Tongue (tissue), 2 donors: ENCODE results near the gene BRINP1. TPM values are rescaled to one million over a fixed set of nuclear protein-coding genes. Genes with fewer than 3 reads are reported as not detected.

Experiments used
- DNase-seq: peaks from one replicate; pipeline ENCODE4 v3.0.0-alpha.2; 2015
- total RNA-seq: library from RNA; depleted of rRNA; stranded (reverse); fragments of >200 nt; gene quantifications from one replicate; pipeline ENCODE4 v1.2.3, GENCODE V29; 2014

The BRINP1 gene
- total RNA-seq, 1 donor from 2014 or later = 0.31 TPM

DNA sequence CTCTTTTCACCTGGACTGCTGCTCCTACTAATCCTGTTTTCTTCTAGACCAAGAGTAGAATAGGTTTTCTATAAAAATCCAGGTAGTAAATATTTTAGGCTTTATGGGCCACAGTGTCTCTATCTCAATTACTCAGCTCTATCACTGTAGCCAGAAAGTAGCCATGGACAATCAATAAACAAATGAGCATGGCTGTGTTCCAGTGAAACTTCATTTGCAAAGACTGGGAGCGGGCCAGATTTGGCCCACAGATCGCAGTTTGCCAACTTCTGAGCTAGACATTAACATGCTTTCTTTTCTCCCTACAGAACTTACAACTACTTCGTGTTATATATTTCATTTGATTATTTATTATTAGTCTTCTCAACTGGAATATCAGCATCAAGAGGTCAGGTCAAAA is 30.2 kb downstream of the BRINP1 start:
- peak; percentile 15 for DNase-seq

DNA sequence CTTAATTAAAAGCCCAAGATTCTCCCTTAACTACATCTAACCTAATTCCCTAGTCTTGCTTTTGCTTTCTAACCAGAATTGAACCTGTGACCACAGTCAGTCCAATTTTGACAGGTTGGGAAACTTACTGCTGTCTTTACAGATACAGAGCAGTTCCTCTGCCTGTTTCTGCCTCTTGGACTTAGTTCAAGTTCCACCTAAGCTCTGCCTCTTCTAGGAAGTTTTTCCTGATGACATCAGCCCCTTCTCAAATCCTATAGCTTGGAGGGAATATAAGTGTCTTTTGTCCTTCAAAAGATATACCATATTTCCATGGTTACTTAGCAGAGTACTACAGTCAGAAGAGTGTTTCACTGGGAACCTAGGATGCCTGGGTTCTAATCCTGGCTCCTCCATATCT is 31.7 kb downstream of the BRINP1 start:
- peak; percentile 43 for DNase-seq

DNA sequence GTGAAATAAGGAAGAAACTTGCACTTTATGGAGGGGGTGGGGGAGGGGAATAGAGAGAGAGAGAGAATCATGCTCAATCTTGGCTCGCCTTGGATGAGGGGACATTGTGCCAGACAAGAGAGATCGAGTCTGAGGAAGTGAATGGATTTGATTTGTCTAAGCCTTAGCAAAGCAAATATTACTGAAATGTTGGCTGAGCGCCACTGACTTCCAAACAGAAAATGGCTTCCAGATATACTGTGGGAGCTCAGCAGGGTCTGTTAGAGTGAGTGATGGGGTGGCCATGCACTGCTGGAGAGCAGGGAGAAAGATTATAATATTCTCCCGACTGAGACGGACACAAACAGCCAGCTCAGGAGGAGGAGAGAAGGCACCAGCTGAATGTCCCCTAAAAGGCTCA is 34.5 kb downstream of the BRINP1 start:
- peak; percentile 32 for DNase-seq

DNA sequence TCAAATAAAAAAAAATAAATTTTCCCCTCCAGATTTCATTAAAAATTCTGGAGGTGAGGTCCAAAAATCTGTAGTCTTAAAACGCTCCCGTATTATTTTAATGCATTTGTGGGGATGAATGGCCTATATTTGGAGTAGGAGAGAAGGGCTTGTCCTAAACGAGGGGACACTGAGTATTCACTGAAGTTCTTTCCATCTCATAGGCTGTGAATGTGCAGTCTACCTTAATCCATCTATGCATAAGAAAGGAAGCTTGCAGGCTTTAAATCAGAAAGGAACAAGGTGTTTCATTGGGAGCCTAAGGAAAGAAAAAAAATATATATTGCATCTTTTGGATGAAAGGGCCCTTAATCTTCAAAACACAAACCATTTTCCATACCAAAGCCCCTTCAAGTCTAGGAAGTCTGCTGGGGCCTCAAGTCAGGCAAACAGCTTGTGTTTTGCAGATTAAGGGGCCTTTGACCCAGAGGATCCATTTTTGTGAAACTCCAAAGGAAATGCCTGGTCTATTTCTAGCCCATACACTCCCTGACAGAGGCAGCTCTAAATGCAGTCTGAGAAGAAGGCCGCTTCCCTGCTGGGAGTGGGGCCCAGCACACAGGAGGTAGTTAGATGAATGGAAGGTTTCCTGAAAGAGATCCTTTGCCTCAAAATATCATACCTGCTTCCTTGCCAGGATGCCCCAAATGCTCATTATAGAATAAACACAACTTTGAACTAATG is 35.6 kb downstream of the BRINP1 start:
- DNase-seq = no peak

DNA sequence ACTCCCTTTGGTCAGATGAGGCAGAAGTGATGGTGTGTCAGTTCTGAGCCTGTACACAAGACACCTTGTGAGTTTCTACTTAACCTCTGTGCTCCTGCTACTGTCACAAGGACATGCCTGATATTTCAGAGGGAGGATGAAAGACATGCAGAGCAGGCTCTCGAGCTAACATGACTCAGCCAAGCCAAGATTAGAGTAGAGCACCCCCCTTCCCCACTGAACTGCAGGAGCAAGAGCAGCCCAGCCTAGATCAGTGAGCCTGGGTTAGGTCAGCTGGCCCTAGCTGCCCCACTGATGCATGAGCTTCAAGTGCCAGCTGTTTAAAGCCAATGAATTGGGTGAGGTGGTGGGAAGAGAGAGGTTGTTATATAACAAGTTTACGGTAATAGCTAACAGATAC is 36.7 kb downstream of the BRINP1 start:
- no peak for DNase-seq

DNA sequence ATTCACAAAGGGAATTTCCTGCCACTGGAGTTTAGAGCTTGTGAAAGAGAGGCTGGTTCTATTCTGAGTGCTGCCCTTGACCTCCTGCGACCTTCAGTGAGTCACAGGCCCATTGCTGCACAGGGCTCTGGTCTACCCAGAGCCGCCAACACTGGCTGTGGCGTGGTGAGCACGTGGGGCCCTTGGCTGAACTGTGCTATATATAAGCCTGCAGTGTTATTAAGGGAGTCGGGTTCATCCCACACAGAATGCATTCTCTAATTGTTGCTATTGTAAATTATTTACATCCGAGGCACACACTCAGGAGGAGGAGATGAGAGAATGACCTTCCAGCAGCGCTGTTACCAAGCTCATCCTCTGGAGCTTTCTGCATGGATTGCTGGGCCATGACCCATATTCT is 47.1 kb downstream of the BRINP1 start:
- DNase-seq = no peak

DNA sequence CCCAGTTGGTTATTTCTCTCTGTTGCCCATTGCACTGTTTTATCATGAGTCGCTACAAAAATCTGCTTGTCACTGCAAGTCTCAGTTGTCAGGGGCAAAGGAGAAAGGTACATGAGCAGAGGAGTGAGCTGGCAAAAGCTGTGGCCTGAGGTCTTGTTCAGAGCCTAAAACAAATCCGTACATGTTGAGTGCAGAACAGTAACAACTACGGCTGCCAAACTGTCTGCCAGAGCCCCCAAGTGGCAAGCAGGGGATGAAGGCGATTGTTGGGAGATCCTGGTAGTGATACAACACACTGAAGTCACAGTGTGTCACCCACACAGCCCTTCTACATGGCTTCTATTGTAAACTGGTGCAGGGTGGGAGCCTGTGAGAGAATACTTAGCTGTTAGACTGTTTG is 50.9 kb downstream of the BRINP1 start:
- DNase-seq = no peak

DNA sequence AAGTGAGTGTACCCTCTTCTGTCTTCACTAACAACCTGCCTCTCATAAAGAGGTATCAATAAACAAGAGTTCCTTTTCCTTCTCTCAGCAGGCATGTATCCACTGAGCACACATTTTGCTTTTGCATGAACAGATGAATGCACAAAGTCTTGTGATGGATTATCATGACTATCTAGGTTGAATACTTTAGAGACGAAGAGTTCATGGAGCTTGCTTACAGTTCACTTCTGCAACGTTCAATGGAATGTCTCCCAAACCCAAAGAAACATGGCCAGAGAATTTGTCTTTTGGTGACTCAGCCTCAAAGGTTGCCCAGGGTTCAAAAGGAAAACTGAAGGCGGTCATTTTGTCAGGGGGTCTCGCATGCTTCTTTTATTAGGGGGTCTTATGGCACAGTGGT is 55.4 kb downstream of the BRINP1 start:
- DNase-seq = no peak

DNA sequence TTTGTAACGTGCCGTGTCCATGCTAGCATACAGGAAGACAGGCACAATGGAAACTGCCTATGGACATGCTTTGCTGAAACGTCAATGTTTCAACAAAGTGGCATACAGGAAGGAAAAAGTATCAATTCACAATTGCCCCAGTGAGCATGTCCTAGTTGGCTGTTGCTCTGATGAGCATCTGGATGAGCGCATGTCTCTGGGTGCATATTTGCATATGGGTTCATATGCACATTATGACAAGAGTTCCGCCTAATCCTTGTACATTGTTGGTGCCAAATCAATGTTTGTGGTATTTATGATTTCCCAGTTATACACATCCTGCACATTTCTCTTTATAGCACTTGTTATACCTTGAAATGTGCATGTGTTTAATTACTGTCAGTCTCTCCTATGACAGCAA is 58.5 kb downstream of the BRINP1 start:
- DNase-seq = no peak

DNA sequence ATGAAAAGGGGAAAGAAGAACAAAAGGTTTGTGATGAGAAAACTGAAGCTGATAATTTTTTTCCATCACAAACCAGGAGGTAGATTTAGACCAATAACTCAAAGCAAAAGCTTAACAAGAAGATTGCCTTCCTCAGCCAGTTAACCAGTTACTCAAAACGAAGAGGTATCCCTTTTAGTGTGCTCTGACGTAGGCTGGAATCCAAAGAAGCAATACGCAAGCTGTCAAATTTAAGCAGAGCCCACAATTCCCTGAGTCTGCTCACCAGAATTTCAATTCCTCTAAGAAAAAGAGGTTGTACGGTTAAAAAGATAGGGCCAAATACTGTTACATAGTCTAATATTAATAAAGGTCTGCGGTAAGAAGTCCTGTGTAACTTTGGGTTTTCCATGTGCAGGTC is 61.8 kb downstream of the BRINP1 start:
- no peak for DNase-seq

DNA sequence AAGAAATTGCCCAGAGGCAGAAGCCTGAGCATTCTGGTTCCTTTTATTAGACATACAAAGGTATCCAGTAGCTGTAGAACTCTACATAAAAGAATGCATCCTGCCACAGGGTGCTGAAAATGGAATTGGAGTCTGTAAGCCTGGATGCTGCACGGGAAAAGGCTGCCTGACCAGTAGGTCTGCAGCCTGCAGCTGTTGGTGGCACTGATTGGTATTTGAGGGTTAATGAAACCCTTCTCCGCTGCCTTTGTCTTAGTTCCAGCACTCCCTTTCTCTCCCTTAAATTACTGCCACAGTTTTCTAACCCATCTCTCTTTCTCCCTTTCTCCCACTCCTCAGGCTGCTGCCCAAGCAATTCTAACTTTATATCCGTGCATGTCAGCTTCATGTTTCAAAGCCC is 64.7 kb downstream of the BRINP1 start:
- DNase-seq = no peak

DNA sequence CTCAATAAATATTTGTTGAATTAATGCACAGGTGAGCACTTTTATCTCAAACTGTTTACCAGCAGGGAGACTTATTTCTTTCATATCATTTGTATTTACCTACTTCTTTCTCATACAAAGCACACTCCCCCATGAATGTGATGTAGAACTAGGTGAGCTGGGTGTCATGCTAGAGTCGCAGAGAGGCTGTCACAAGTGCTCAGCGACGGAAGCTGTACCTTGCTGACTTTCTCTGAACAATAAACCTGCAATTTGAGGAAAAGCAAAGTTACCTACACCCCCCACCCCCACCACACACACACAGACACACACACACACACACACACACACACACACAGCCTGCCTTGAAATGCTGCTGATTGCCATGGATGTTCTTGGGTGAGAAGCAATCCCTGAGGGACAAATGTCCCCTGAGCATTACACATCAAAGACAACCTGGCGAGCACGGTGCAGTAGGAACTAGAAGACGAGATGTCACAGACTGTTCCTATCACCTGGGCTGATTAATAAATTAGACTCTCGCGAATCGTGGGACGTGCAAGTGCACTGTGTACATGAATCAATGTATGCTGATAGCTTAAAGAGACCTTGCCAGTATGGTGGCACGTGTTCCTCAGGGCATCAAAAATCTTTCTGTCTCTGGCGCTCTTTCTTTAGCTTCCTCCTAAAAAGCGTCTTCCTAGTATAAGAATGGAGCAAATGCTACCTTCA is 66.1 kb downstream of the BRINP1 start:
- no peak for DNase-seq

DNA sequence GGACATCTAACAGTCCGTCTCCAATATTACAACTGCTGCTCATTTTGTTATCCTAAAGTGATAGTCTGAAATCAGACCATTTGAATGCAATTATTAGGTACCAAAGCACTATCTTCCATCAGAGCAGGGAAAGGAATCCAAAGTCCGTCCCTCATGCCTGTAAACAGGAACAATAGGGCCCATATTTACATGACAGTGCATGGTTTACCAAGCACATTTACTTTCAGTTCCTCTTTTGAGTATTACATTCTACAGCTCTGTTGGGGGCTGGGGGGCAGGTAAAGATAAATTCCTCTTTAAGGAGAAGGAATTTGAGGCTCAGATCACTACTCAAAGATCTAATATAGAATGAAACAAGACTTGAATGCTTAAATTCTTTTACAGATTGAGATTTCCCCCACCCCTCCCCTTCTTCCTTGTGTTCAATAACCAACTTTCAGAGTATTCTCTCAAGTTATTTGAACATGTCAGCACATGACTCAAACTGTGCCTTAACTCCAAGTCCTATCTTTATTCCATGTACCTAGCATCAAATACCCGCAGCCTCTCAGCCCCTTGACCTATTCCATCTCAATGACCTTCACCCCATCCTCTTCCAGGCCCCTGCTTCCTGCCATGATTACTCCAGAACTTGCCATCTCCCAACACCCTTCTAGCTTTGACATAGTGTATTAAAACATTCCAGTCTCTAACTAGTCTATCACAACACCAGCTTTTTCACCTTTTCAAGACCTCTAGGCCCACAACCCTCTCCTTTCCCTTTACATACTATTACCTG is 71.0 kb downstream of the BRINP1 start:
- DNase-seq = no peak

DNA sequence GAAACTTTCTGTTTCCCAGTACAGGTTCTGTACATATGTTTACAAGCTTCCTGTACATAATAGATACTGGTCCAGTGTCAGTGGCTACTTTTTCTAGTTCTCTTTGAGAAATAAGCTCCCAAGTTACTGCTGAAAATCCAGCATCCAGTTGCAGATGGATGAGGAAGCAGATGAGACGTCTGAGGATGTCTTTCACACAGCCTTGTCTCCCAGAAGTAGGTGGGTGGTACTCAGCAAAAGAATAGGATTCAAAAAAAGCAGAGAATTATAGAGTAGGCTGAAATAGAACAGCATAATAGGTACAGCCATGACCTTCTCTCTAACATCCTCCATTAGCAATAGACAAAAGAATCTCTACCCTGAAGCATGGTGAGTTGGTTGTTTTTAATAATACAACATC is 77.7 kb downstream of the BRINP1 start:
- DNase-seq = no peak

DNA sequence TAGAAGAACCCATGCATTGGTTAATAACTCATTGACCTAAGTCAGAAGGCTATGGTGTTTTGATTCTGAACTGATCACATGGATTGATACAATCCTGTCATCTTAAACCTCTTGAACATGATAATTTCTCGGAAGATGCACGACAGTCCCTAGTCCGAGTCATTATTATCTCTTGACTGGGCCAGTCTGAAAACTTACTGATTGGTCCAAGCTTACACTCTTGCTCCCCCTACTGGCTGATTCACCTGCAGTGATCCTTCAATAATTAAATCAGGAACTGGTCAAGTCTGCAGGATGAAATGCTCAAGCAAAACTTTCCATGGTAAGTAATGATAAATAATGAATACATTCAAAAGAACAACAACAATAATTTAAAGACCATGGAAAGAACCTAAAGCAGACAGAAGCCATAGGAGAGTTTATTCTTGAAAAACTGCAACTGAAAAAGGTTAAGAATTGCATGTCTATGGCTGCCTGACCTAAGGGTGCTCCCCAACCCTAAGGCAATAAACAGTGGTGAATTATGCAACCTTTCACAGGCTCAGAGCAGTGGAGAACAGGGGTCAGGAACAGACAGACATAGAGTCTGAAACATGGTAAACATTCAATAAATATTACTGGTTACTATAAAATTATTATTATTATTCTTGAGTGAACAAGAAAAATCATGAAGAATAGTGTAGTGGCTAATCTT is 79.3 kb downstream of the BRINP1 start:
- DNase-seq = peak; percentile 81

DNA sequence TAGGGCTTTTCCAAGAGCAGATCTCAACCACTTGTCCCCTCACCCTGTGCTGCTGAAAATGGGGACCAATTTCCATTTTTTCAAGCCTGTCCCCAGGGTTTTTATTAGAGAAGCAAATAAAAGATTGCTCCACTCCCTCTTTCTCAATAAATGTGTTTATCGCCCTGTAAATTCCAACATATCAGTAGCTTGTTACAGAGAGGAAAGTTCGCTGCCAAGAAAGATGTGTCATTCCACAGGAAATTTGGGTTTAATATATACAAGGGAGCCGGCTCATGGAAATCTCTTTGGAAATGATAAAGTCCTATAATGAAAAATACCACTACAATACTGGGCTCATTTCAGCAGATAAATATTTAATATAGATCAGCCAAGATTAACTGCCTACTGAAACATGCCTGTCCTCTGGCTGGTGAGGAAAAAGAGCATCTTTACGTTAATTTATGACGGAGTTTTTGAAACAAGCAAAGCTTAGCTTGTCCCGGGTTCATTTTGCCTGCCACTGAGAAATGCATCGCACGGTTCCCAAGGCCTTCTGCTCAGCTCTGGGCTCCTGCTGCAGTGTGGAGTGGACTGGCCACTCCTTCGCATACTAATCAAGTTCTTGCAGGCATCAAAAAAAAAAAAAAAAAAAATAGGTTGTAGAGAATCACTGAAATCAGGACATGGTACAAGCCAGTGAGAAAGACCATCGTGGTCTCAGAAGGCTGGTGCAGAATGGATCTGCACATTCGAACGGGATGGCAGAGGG is 84.5 kb downstream of the BRINP1 start:
- no peak for DNase-seq

DNA sequence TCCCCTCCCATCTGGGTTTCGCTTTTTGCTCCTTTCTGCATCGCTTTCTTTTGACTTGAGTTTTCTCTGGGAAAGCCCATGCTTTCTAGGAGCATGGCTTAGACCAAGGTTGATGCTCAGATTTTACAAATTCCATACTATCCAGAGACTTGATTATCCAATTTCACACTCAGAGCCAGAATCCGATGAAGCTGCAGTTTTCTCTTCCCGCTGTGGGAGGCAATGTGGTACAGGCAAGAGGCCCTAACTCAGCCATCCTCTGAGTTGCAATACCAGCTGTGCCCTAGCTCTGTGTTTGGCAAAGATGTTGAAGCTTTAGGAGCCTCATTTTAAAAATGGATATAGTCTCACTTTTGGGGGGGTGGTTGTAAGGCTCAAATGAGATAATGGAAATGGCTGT is 85.1 kb downstream of the BRINP1 start:
- DNase-seq = peak; percentile 56

DNA sequence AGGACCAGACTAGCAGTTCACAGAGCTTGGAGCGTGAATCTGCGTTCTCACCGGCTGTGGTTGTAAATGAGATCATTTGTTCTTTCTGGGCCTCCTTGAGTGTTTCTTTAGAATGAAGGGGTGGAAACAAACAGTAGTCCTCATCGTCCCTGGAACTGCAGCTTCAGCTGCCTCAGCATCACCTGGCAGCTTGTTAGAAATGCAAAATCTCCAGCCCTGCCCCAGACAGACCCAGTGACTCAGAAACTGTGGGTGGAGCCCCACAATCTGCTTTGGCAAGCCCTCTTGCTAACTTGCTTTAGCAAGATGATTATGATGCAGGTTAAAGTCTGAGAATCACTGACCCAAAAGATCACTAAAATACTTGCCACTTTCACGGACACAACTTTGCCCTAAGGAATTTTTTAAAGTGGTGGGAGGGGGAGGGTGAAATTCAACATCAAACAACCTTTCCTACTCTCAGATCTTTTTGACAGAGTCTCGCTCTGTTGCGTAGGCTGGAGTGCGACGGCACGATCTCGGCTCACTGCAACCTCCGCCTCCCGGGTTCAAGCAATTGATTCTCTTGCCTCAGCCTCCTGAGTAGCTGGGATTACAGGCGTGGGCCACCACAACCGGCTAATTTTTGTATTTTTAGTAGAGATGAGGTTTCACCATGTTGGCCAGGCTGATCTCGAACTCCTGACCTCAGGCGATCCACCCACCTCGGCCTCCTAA is 86.0 kb downstream of the BRINP1 start:
- no peak for DNase-seq

DNA sequence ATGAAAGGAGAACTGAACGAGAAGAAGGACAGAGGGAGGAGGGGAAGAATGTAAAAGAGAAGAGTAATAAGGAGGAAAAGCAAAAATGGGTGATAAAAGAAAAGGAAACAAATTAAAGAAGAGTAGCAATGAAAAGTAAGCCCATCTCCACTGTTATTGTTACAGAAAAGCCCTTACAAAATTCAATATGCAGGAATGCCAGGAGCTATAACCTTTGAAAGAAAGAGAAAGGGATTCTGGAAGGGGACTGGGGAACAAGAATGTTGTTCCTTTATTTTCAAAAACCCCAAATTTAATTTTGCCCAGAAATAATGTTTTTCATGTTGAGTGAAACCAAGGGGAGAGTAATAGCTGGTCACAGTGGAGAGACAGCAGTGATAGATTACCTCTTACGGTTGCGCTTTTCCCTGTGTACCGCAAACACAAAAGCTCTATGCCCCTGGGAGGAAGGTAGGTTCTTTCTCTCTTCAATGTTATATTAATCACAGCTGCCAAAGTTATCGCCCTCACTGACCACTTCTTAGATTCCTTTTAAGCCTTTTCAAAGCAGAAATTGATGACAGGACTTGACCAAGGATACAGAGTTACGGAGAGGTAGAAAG is 86.7 kb downstream of the BRINP1 start:
- DNase-seq = no peak

DNA sequence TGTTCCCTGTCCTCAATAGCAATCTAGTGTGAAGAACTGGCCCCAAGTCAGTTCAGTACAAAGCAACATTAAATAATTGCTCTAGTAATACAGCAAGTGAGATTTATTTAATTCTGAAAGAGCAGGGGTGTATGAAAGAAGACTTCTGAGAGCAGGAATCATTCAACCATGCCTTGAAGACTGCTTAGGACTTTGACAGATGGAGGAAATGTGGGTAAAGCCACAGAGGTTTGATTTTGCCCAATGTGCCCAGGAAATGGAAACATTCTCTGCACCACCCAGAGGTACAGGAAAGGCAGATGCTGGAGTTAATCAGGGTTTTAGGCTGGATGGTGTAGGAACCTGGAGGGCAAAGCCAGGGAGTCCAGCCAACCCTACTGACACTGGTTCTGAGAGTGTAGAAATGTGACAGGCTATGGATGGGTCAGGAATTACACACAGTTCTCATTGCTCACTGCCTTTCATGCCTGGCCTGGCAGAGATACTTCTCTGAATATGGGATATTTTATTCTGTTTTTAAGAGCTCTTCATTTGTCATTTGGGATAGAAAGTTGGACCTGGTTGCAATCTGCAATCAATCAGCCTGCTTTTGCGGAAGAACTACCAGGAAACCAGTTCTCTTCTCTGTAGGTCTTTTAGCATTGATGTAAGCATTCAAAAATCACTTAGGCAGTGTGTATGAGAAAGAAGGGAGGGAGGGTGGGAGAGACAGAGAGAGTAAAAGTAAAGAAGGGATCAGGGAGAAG is 88.3 kb downstream of the BRINP1 start:
- DNase-seq = no peak
